Muscle of back (tissue), 13 donors: ENCODE measurements around the gene ZNF430. TPM values are rescaled to one million over a fixed set of nuclear protein-coding genes. Genes with fewer than 3 reads are reported as not detected.
"Not testable (repeated sequence)": the region's sequence is repeated elsewhere in the genome, so short reads cannot be mapped to it uniquely, and the experiment has no call there.

Experiments used
- DNase-seq, 3 donors: peaks; one replicate each; pipeline versions ENCODE4 v3.0.0 to v3.0.0-alpha.2; 2013
- long read RNA-seq, 9 donors: transcript quantifications; one replicate each; lab custom pipeline, GENCODE V29; 2026
- polyA plus RNA-seq, 10 donors: library from polyadenylated mRNA; unstranded; fragments of 120-200 nt; gene quantifications; one replicate each; pipeline ENCODE4 v1.2.1, GENCODE V29; 2013; ENCODE audit not compliant: insufficient read length in 10 of 10

Gene ZNF430
- 1 to 10 TPM; 4.7 to 8.9 (median 7.5) TPM for polyA plus RNA-seq
- long read RNA-seq, donor 1: 0 reads
- long read RNA-seq, donor 2, partial matches to known transcripts: 0 of 1 reads
- long read RNA-seq, donor 2, other reads (novel, unspliced or antisense): 0 of 1 reads
- long read RNA-seq, donor 3: 0 reads
- long read RNA-seq, donor 4: 0 reads
- long read RNA-seq, donor 5, partial matches to known transcripts: 0 of 4 reads
- long read RNA-seq, donor 5, other reads (novel, unspliced or antisense): 0 of 4 reads
- long read RNA-seq, donor 6, partial matches to known transcripts: 0 of 2 reads
- long read RNA-seq, donor 6, other reads (novel, unspliced or antisense): 0 of 2 reads
- long read RNA-seq, donor 7, partial matches to known transcripts: 0 of 2 reads
- long read RNA-seq, donor 7, other reads (novel, unspliced or antisense): 0 of 2 reads
- long read RNA-seq, donor 8: 0 reads
- long read RNA-seq, donor 9: 0 reads

DNA sequence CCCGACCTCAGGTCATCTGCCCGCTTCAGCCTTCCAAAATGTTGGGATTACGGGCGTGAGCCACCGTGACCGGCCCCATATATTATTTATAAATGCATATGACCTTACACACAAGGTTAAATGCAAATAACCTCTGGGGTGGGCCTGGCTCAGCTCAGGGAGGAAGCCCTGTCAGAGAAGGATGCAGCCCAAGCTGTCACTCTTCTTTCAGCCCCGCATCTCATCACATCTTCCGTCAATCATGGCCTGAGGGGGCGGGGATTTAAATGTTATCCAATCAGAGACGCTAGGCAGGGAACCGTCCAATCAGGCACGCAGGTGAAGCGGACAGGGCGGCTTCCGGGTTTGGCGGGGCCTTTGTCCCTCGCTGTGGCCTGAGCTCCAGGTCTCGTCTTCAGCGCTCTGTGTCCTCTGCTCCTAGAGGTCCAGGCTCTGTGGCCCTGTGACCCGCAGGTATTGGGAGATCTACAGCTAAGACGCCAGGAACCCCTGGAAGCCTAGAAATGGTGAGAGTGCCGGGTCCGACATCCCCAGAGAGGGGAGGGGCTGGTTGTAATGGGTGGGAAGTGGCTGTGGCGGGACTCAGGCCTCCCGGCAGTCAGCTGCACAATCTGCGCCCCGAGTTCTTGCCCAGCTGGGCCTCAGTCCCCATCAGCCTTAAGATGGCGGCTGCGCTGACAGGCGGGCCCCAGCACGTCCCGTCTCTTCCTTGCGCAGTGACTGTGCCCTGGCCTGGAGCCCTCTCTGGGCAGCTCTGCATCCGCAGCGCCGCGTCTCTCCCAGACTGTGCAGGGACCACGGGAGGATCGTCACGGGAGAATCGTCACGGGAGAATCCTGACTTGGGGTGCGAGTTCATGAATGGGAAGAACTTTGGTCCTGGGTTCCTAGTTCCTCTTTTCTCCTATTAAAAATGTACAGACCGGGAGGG lies at the start of gene ZNF430:
Gene ZNF430 (plus strand): TSS at position 360 of the 930 bp plus-strand sequence. CDS start 144 bp downstream, at position 504.
- DNase-seq: peak; percentile 96 to 98 (median 97)

DNA sequence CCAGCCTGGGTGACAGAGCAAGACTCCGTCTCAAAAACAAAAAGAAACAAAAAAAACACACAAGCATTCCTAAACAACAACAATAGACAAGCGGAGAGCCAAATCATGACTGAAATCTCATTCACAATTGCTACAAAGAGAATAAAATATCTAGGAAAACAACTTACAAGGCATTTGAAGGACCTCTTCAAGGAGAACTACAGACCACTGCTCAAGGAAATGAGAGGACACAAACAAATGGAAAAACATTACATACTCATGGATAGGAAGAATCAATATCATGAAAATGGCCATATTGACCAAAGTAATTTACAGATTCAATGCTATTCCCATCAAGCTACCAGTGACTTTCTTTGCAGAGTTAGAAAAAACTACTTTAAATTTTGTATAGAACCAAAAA lies 27.7 kb upstream of the ZNF430 start:
- not testable (repeated sequence) for DNase-seq

DNA sequence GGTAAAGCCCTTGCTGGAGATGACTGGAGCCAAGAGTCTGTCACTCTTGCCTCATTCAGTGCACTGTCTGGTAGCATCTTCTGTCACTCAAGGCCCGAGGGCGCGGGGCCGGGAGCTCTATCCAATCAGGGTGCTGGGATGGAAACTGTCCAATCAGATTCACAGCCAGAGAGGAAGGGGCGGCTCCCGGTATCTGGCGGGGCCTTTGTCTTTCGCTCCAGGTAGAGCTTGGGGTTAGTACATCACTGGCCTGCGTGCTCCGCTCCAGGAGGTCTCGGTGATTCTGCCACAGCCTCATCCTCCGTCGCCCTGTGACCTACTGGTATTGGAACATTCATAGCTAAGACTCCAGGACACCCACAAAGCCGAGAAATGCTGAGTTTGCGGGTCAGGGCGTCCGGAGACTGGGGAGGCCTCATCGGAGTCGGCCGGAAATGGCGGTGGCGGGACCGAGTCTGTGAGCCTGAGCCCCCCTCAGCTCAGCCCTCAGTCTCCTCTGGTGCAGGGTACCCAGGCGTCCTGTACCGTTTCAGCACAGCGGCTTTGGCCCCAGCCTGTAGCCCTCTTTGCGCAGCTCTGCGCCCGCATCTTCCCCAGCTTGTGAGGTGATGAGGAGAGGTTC lies 20.6 kb upstream of the ZNF430 start:
- peak; percentile 93 to 97 (median 94) for DNase-seq

DNA sequence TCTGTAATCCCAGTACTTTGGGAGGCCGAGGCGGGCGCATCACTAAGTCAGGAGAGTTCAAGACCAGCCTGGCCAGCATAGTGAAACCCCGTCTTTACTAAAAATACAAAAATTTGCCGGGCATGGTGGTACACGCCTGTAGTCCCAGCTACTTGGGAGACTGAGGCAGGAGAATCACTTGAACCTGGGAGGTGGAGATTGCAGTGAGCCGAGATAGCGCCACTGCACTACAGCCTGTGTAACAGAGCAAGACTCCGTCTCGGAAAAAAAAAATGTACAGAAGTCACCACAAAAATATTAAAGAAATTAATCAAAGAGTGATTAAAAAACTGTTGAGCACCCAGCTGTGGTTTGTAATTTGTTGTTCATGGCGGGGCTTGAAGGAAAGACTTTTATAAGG lies 781 bp downstream of the ZNF430 start:
- DNase-seq: not testable (repeated sequence)

DNA sequence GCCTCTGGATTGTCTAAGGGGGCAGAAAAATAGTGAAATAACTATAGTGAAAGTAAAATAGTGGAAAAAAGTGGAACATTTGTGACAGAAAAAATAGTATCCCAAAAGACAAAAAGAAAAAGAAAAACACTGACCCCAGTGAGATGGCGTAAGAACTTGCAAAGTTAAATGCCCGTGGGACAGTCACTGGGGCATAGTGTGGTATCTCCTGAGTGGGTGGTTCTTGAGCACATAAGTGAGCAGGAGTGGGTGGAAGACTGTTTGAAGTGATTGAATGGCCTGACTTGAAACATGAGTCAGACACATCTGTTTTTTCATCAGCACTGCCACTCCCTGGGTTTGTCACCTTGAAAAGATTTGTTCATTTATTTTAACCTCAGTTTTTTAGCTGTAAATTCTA lies 2.5 kb downstream of the ZNF430 start:
- DNase-seq: no peak

DNA sequence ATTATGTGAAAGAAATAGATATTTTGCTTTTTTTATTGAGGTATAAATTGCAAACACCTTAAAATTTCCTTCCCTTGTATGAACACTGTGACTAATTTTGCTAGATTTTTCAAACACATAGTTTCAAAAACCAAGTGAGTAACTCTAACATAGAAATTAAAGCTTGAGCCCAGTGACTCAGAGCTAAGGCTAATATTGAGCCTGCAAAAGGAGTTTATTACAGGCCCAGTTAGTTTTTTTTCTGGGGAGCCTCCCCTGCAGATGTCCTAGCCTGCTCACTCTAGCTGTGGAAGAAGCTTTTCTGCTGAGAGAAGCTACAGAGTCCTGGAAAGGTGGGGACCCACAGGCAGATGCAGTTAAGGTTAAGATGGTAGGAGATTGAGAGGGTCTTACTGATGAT lies 3.4 kb downstream of the ZNF430 start:
- no peak for DNase-seq

DNA sequence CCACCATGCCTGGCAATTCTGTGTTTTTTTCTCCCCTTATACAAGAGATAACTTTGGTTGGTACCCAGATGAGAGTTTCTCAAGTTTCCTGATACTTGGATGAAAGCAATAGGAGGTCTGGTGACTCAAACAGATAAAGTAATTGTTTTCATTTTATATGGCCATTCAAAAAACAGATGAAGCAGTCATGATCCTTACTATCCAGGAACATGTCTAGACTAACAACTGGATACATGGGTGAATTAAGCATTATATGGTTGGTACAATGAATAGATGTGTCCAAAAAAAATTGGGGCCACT lies 8.5 kb downstream of the ZNF430 start:
- no peak for DNase-seq

DNA sequence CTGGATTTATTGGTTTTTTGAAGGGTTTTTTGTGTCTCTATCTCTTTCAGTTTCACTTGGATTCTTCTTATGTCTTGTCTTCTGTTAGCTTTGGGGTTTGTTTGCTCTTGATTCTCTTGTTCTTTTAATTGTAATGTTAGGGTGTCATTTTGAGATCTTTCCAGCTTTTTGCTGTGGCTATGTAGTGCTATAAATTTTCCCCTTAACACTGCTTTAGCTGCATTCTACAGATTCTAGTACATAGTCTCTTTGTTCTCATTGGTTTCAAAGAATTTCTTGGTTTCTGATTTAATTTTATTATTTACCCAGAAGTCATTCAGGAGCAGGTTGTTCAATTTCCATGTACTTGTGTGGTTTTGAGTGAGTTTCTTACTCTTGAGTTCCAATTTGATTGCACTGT lies 24.6 kb downstream of the ZNF430 start:
- DNase-seq: no peak

DNA sequence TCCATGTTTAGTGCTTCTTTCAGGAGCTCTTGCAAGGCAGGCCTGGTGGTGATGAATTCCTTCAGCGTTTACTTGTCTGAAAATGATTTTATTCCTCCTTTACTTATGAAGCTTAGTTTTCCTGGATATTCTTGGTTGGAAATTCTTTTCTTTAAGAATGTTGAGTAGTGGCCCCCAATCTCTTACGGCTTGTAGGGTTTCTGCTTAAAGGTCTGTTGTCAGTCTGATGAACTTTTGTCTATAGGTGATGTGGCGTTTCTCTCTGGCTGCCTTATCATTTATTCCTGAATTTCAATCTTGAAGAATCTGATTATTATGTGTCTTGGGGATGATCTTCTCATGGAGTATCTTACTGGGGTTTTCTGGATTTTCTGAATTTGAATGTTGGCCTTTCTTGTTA lies 26.0 kb downstream of the ZNF430 start:
- DNase-seq: no peak

DNA sequence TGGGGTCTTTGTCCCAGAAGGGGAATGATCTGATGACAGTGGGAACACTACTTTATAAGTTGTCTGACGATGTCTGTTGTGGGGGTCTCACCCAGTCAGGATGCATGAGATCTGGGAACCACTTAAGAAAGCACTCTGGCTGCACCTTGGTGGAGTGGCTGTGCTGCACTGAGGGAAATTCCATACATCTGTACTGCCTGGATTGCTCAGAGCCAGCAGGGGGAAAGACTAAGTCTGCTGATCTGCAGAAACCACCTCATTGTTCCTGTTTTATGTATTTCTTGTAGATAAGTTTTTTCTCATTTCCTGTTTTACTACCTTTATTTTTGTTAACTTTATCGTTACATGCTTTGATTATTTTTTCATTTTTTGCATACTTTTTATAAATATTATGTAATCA lies 27.3 kb downstream of the ZNF430 start:
- DNase-seq: no peak

DNA sequence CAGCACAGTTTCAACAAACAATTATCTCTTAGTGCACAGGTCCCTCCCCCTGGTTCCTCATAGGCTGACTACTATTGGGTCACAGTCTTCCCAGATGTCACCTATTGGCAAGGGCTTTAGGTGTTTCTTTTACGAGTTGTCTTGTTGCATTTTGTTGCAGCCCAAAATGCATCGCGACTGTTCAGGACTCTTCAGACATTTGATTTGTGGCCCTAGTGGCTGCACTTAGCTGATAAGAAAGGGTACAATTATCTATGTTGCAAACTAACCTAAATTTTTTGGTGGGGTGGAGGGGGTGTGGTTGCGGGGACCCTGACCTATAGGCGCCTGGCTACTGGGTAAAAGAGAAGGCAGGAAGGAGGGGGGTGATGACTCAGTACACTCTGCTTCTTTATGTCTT lies 32.4 kb downstream of the ZNF430 start:
- no peak for DNase-seq

DNA sequence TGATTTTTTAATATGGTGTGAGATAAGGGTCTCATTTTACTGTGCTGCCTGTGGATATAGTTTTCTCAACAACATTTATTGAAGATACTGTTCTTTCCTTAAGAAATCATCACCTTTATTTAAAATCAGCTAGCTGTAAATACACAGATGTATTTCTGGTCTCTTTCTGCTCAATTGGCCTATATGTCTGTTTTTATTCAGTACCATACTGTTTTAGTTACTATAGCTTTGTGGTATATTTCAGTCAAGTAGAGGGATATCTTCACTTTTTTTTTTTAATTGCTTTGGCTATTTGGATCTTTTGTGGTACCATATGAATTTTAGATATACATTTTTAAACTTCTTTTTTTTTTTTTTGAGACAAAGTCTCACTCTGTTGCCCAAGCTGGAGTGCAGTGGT lies 44.9 kb downstream of the ZNF430 start:
- DNase-seq: no peak

DNA sequence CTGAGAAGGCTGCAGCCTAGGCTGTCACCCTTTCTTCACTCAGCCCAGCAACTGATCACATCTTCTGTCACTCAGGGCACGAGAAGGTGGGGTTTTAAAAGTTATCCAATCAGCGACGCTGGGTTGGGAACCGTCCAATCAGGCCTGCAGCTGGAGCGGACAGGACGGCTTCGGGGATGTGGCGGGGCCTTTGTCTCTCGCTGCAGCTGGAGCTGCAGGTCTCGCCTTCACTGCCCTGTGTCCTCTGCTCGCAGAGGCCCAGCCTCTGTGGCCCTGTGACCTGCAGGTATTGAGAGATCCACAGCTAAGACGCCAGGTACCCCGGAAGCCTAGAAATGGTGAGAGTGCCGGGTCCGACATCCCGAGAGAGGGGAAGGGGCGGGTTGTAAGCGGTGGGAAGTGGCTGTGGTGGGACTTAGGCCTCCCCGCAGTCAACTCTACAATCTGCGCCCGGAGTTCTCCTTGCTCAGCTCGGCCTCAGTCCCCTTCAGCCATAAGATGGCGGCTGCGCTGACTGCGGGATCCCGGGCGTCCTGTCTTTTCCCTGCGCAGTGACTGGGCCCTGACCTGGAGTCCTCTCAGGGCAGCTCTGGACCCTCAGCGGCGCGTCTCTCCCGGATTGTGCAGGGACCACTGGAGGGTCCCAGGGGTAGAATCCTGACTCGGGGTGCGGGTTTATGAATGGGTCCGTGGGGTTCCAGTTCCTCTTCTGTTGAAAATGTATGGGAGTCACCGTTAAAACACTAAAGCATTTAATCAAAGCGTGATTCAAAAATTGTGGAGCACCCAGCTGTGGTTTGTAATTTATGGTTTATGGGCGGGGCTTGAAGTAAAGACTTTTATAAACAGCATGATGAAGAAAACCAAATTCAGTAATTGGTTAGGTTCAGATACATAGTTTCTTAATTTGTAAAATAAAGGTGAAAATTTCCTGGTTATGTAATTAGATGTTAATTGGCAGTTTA lies 61.8 kb downstream of the ZNF430 start, which contains the start of gene ZNF714:
Gene ZNF714 (plus strand): TSS at position 193 of the 965 bp plus-strand sequence. CDS start 16,066 bp downstream, outside the sequence.
- peak; percentile 86 to 95 (median 93) for DNase-seq

DNA sequence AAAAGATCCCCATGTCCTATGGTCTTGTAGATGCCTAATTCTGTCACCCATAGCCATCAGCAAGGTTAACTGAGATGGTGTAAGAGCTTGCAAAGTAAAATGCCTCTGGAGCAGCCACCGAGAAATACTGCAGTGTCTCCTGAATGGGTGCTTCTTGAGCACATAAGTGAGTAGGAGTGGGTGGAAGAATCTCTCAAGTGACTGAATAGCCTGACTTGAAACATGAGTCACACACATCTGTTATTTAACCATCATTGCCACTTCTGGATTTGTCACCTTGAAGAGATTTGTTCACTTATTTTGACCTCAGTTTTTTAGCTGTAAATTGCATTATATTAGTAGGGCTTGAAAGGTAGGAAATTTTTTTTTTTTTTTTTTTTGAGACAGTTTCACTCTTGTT lies 63.9 kb downstream of the ZNF430 start:
- no peak for DNase-seq

DNA sequence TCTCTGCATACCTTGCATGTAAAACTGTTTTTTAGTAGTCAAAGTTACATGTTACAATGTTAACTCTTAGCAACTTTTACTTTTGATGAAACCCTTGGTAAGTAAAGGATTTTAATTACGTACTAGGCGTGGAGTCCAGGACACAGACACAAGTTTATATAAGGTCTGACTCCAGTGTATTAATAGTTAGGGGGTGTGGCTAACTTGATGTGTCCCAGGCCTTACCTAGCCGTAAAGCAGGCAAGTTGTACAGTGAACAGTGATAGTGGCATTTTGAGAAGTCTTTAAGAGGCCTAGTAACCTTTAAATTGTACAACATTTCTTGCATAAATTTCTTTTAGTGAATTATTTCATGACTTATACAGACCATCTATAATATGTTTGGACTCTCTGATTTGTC lies 67.4 kb downstream of the ZNF430 start:
- DNase-seq: no peak

DNA sequence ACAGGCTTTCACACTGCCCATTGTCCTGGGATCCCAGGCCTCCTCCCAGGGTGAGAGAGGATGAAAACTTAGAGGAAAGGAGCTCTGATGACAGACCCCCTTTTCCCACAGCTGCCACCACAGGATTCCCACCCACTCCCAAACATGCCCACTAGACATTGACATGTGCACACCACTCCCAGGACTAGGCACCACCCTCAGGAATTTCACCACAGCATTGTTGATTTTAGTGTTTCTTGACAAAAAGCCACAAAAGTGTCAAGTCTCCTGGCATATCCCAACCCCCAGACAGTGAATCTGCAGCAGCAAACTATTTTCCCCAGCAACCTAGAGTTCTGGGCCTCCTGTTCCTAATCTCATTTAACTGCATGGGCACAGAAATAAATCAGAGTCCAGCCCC lies 71.7 kb downstream of the ZNF430 start:
- DNase-seq: no peak

DNA sequence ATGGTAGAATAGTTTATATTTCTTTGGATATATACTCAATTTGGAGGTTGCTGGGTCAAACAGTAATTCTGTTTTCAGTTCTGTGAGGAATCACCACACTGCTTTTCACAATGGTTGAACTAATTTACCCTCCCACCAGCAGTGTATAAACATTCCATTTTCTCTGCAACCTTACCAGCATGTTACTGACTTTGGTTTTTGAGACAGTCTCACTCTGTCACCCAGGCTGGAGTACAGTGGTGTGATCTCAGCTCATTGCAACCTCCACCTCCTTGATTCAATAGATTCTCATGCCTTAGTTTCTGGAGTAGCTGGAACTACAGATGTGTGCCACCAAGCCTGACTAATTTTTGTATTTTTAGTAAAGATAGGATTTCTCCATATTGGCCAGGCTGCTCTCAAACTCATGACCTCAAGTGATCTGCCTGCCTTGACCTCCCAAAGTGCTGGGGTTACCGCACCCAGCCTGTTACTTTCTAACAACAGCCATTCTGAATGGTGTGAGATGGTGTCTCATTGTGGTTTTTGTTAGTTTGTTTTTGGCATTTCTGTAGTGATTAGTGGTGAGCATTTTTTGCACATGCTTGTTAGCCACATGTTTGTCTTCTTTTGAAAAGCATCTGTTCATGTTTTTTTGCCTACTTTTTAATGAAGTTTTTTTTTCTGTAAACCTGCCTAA lies 74.0 kb downstream of the ZNF430 start:
- DNase-seq: no peak

DNA sequence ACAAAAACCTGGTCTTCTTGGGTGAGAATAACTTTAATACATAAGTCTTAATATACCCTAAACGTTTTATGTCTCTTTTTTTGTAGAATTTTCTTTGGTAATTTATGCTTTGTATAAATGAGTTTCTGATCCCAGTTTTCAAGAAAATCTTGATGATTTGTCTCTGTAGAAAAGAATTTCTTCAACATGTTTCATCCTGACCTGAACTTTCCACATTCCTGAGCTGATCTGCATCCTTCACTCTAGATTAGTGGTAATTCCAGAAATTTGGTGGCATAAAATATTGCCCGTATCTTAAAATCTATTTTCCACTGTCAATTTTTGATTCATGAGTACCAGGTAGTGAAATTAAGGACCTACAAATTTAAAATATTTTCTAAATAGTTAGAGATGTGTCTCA lies 77.8 kb downstream of the ZNF430 start:
- no peak for DNase-seq

DNA sequence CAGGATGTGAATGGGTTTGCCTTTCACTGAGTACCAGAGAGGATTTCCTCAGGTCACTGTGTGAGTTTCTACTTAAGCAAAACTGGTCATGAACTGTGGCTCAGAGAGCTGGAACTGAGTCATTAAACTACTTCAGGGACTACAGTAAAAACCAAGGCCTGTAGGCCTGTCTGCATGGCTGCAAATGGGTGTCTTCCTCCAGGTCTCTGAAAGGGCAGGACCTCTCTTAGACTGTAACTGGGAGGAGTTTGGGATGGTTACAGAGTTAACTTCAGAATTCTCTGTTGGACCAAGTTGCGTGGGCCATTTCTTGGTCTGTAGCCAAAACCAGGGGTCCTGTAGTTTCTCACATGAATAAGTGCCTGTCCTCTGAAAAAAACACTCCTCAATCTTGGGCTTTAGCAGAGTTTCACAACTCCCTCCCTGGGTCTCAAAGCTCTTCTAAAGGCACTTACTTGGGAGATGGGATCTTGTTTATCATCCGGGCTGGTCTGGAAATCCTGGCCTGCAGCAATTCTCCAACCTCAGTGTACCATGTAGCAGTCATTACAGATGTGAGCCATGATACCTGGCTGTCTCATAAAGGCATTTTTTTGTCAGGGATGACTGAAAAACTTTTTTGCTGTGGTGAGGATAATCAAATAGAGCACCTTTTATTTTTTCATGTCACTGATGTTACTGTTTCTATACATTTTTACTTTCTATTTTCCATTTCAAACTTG lies 81.2 kb downstream of the ZNF430 start:
- DNase-seq: no peak

DNA sequence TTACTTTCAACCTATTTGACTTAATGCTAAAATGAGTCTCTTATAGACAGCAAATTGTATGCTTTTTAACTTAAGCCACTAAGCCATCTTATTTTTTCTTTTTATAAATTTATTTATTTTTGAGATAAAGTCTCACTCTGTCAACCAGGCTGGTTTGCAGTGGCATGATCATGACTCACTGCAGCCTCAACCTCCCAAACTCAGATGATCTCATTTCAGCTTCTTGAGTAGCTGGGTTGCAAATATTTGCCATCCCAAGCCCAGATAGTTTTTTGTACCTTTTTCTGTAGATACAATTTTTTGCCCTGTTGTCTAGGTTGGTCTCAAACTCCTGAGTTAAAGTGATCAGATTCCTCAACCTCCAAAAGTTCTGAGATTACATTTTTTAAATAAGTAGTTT lies 88.7 kb downstream of the ZNF430 start:
- no peak for DNase-seq
